KOPT-K1 (cell line): ENCODE measurements around the gene MGA.
A peak's percentile ranks its signal among the peaks of the same experiment; 100 is the strongest.

ENCODE experiments used
- H3K27ac ChIP-seq: fragments of 200-600 bp; sonication (generic); 2 replicates; pipeline ENCODE4 v1.5.1; 2016; ENCODE audit warnings: antibody characterized with exemption, mild to moderate bottlenecking, low read depth, low read length; ENCODE audit not compliant: poor library complexity, severe bottlenecking
- H3K36me3 ChIP-seq: fragments of 200-600 bp; sonication (generic); 2 replicates; pipeline ENCODE4 v1.5.1; 2017; ENCODE audit warnings: antibody characterized with exemption, mild to moderate bottlenecking, low read length, moderate library complexity; ENCODE audit not compliant: insufficient read depth
- H3K9me3 ChIP-seq: fragments of 200-600 bp; sonication (generic); 2 replicates; pipeline ENCODE4 v1.5.1; 2017; ENCODE audit warnings: antibody characterized with exemption, low read length, mild to moderate bottlenecking; ENCODE audit not compliant: insufficient read depth, poor library complexity, severe bottlenecking

Gene MGA

GRCh38 chr15:41810651-41811431, 150.6 kb downstream of the MGA start:
- Histone ChIP-seq H3K27ac (peak overlapping the region; percentile 54), H3K9me3 (no peaks in the 10 kb centered on the region), H3K36me3 (peaks cover 12% of the 10 kb centered on the region; the same call in 1 of the 2 replicates)

DNA sequence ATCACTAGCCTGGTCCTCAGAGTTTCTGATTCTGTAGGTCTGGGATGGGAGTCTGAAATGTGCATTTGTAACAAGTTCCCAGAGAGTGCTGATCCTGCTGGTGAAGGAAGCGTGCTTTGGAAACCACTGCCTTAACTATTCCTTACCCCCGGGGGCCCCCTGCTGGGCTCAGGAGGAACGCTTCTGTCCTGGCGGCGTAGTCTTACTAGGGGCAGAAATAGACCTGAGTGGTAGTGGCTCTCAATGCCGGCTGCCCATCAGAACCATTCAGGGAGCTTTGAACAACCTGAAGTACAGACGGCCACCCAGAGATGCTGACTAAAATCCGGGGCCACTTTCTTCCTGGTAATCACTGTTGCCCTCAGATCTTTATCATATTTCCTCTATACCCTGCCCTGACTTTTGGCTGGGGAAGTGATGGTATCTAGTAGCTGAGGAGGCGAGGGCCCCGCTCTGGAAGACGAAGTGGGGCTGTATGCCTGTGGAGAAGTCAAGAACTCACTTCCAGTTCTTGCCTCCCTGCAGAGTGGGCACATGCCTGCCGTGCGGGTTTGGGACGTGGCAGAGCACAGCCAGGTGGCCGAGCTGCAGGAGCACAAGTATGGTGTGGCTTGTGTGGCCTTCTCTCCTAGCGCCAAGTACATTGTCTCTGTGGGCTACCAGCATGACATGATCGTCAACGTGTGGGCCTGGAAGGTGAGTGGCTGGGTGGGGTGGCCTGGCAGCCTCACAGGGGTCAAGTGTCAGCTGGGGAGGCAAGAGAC, 151.4 kb downstream of the MGA start:
- H3K9me3 ChIP-seq, result no peaks in the 10 kb centered on the region
- peak overlapping the region; percentile 54 for H3K27ac ChIP-seq
- H3K36me3 ChIP-seq, result peaks cover 14% of the 10 kb centered on the region; the same call in 1 of the 2 replicates

GRCh38 chr15:41812820-41813375, 152.7 kb downstream of the MGA start:
- Histone ChIP-seq H3K9me3 (no peaks in the 10 kb centered on the region), H3K36me3 (peaks cover 24% of the 10 kb centered on the region; the same call in 1 of the 2 replicates), H3K27ac (no peak overlapping the region)

DNA sequence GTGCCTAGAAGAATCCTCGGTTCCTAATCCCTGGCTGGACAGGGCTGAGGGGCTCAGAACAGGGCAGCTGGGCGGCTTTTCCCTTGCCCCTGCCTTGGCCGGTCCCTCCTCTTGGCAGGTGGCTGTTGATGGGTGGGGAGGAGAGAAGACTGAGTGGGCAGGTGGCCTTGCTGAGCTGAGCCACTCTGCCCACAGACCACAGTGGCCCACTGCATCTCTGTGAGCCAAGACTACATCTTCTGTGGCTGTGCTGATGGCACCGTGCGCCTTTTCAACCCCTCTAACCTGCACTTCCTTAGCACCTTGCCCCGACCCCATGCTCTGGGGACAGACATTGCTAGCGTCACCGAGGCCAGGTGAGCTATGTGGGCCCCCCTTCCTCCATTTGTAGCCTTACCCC, 153.2 kb downstream of the MGA start:
- Histone ChIP-seq H3K9me3 (no peaks in the 10 kb centered on the region), H3K36me3 (peaks cover 29% of the 10 kb centered on the region; the same call in 1 of the 2 replicates), H3K27ac (no peak overlapping the region)

- no peaks in the 10 kb centered on the region for H3K9me3 ChIP-seq
- H3K36me3 ChIP-seq, result peaks cover 40% of the 10 kb centered on the region; the same call in 1 of the 2 replicates
- no peak overlapping the region for H3K27ac ChIP-seq
Observed at GRCh38 chr15:41814534-41814933, 154.3 kb downstream of the MGA start.

GRCh38 chr15:41816788-41817187, 156.6 kb downstream of the MGA start:
- no peaks in the 10 kb centered on the region for H3K9me3 ChIP-seq
- H3K27ac ChIP-seq, result no peak overlapping the region
- peaks cover 55% of the 10 kb centered on the region; the same call in 1 of the 2 replicates for H3K36me3 ChIP-seq

DNA sequence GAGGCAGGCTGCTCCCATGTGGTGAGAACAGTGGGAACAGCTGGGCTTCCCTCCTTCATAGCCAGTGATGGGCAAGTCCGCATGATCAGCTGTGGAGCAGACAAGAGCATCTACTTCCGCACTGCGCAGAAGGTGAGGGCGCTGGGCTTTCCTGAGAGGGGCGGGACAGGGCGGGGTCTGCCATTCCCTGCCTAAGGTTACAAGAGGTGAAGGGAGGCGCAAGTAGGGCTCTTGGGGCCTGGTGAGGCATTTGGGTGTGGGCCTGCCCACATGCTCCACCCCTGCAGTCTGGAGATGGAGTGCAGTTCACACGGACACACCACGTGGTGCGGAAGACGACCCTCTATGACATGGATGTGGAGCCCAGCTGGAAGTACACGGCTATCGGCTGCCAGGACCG, 157.1 kb downstream of the MGA start:
- Histone ChIP-seq H3K36me3 (peaks cover 58% of the 10 kb centered on the region; the same call in 1 of the 2 replicates), H3K9me3 (no peaks in the 10 kb centered on the region), H3K27ac (no peak overlapping the region)

- H3K9me3 ChIP-seq, result no peaks in the 10 kb centered on the region
- H3K36me3 ChIP-seq, result peaks cover 62% of the 10 kb centered on the region; the same call in 1 of the 2 replicates
- H3K27ac ChIP-seq, result no peak overlapping the region
Observed at GRCh38 chr15:41817781-41818180, 157.6 kb downstream of the MGA start.

DNA sequence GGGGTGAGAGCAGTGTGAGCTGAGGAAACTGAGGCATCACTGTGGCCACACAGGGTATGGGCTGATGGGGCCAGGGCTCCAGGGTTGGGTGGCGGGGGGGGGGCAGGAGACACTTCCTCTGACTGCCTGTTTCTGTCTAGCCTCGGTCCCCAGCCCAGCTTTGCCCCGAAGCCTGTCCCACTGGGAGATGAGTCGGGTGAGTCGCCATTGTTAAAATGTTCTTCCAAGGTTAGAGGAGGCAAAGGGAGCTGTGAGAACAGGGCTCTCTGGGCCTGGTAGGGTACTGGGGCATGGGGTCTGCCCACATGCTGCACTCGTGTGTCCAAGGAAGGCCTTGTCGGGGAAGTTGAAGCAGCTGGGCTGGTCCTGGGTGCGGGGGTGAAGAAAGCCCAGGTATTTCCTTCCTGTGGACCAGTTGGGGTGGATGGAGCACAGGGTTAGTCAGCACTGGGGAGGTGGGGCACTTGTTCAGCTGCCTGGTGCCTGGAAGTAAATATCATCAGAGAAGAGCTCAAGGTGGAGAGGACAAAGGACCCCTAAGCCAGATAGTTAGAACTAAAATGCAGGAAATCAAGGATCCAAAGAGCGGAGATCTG, 159.3 kb downstream of the MGA start:
- Histone ChIP-seq H3K27ac (no peak overlapping the region), H3K9me3 (no peaks in the 10 kb centered on the region), H3K36me3 (peaks cover 70% of the 10 kb centered on the region; the same call in 1 of the 2 replicates)

- Histone ChIP-seq H3K27ac (no peak overlapping the region), H3K36me3 (peaks cover 69% of the 10 kb centered on the region; the same call in 1 of the 2 replicates), H3K9me3 (no peaks in the 10 kb centered on the region)
Observed at GRCh38 chr15:41820791-41821423, 160.7 kb downstream of the MGA start.

GRCh38 chr15:41821831-41822230, 161.6 kb downstream of the MGA start:
- H3K36me3 ChIP-seq, result peaks cover 68% of the 10 kb centered on the region; the same call in 1 of the 2 replicates
- H3K9me3 ChIP-seq, result no peaks in the 10 kb centered on the region
- H3K27ac ChIP-seq, result no peak overlapping the region

GRCh38 chr15:41822471-41822870, 162.3 kb downstream of the MGA start:
- Histone ChIP-seq H3K9me3 (no peaks in the 10 kb centered on the region), H3K27ac (no peak overlapping the region), H3K36me3 (peaks cover 61% of the 10 kb centered on the region; the same call in 1 of the 2 replicates)
